Measurements from ENCODE around the gene KLHL36.

KLHL36 gene

DNA sequence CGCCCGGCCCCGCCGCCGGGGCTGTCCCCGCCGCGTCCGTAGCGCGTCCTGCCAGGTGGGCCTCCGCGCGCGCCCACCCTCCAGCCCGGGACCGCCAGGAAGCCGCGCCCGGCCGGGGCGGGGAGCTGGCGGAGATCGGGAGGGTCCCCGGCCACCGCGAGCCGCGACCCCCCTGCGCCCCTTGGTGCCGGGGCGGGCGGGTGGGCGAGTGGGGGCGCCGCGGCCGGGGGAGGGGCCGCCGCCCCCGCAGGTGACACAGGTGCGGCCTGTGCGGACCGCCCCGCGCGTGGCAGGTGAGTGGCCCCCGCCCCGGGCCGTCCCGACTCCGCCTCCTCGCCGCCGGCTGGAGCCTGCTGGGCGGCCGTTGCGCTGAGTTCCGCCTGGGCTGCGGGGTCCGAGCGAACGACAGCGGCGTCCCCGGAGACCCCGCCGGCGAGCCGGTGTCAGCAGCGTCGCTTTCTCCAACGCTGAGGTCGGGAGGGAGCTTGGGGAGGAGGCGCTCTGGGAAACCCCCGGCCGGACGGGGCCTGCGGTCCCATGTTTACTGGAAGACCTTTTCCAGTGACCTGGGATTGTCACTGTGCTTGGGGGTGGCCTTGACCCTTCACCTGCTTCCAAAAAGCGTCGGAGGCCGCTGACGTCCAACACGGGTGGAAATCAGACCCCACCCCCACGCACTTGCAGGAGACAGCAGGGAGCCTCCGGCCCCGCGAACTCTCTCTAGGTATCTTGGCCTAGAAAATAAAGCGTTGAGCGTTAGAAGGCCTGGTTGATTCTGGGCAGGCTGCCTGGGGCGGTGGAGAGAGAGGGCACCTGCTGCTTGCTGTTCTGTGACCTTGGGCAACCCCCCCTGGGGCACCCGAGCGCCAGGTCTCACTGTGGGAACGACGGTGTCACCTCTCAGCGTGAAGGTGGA is 542 bp downstream of the KLHL36 start:
- no peak for DNase-seq

DNA sequence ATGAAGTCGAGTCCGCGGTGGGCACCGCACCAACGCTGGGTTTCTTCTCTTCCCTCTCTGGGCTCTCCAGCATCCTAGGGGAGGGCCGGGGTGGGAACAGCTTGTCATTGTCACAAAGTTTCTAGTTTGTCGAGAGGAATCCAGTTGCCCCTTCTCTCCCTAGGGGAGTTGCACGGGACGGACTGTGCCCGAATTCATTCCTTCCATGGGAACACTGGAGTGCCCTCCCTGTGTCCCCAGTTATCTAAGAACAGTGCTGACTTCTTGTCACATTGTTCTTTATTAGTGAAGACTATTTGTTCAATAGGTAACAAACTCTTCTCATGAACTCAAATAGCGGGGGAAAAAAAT is 1.2 kb downstream of the KLHL36 start:
- no peak for DNase-seq

DNA sequence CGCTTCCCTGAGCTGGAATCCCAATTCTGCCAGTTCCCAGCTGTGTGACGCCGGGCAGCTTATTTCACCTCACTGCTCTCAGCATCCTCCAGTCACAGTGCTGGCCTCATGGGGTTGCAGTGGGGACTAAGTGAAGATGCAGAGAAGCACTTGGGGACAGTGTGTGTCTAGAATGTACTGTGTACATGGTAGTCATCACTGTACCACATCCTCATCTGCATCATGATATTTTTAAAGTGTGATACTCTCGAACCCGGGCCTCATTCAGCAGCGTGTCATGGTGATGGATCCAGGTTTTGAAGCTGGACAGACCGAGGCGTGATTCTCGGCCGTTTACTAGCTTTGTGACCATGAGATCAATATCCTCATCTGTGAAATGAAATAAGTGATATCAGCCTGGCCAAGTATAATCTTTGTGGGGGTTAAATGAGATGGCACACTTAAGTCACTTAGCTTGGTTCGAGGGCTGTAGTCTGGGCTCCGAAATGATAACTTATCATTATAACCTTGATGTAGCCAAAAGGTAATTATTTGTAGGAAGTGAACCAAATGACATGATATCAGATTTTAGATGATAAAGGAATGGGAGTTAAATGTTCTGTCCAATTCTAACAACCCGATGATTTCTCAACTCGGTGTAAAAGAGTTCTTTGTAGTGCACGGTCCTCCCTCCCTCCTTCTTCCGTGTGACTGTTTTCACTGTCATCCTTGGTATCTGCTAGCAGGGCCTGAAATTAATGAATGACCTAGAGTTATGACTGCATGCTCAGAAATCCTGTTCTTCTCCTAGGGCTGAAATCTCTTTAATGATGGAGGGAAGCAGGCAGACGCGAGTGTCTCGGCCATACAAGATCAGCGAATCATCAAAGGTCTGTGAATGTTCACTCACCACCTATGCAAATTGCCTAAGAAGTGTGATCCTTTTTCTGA is 2.0 kb downstream of the KLHL36 start:
- DNase-seq: no peak

DNA sequence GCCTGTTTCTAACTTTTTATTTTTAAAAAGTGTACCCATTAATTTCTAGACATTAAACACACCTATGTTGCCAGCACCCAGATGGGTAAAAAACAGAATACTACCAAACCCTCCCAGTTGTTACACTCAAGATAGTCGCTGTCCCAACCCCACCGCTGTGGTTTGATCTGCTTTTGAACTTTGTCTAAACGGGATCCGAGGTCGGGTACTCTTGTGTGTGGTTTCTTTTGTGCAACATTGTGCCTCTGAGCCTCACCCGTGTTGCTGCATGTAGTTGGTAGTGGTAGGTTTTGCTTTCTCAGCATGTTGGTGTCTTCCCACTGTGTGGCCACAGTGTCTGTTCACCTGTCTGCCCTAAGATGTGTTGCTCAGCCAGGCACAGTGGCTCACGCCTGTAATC is 4.3 kb downstream of the KLHL36 start:
- DNase-seq: no peak

DNA sequence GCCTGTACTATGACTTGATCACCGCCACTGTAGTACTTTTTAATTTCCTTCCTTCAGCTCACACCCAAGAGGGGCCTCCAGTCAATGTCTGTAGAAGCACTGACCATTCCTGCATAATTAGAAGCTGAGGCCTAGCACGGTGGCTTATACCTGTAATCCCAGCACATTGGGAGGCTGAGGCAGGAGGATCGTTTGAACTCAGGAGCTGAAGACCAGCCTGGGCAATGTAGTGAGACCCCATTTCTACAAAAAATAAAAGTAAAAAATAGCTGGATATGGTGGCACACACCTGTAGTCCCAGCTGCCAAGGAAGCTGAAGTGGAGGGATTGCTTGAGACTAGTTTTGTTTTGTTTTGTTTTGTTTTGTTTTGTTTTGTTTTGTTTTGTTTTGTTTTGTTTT is 5.9 kb downstream of the KLHL36 start:
- DNase-seq: no peak

DNA sequence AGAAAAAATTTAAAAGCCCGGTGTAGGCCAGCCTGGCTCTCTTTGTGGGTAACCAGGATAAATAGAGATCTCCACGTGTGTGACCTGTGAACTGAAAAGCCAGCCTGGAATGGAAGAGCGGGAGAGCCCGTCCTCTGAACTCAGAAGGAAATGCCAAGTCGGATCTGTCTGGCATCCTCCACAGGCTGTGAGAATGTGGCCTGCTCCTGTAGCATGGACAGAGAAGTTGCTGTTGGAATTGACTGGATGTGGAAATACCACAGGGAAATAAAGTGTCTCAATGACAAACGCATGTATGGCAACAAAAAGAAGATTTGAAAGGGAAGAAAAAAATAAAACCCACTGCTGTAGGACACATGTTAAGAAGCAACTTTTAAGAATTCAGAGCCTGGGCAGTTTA is 6.7 kb downstream of the KLHL36 start:
- DNase-seq: no peak

DNA sequence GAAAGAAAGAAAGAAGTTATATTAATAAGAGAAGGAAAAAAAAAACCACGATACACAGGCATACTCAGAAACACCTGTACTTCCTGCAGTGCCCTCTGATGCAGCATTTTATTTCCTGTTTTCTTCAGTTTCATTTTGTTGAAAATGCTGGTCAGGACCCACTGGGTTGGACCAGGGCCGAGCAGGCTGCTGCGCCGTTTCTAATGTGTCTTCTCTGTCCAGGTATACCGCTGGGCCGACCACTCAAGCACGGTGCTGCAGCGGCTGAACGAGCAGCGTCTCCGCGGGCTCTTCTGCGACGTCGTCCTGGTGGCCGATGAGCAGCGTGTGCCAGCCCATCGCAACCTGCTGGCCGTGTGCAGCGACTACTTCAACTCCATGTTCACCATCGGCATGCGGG is 8.3 kb downstream of the KLHL36 start:
- DNase-seq: no peak

DNA sequence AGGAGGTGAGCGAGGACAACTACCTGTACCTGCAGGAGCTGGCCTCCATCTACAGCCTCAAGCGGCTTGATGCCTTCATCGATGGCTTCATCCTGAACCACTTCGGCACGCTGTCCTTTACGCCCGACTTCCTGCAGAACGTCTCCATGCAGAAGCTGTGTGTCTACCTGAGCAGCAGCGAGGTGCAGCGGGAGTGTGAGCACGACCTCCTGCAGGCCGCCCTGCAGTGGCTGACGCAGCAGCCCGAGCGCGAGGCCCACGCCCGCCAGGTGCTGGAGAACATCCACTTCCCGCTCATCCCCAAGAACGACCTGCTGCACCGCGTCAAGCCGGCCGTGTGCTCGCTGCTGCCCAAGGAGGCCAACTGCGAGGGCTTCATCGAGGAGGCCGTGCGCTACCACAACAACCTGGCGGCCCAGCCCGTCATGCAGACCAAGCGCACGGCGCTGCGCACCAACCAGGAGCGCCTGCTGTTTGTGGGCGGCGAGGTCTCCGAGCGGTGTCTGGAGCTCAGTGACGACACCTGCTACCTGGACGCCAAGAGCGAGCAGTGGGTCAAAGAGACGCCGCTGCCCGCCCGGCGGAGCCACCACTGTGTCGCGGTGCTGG is 9.0 kb downstream of the KLHL36 start:
- DNase-seq: no peak

DNA sequence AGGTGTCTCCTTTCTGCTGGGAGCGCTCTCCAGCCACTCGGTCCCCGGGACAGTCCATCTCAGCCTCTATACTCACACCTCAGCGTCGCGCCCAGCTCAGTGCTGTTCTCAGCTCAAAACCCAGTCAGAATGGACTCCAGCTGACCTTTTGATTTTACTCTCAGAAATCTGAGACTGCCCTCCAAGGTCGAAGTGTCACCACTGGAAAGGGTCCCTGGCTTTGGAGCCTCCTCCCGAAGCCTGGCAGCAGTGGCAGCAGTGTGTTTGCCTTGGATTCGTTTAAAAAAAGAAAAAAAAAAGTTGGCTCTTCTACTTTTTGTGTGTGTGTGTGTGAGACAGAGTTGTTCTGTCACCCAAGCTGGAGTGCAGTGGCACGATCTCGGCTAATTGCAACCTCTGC is 10.4 kb downstream of the KLHL36 start:
- DNase-seq: no peak

DNA sequence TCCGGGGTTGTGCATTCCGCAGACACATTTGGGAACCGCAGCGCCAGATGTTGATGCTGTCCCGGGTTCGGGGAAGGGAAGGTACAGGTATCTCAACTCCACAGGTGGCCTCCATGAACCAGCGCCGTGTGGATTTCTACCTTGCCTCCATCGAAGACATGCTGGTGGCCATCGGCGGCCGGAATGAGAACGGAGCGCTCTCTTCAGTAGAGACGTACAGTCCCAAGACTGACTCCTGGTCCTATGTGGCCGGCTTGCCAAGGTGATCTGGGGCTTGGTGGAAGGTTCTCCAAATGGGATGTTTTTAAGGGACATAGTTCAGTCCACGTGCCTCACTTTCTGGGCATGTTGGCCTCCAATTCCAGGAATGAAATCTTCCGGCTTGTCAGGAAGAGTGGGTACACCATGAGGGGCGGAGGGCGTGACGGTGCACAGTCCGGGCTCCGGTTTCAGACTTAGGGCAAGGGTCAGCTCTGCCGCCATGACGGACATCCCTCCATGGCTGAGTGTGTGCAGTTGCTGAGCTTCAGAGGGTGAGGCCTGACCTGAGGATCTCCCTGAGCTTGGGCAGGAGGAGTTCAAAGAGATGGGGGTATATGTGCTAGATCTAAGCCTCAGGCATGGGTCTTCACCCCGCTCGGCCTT is 11.5 kb downstream of the KLHL36 start:
- no peak for DNase-seq

DNA sequence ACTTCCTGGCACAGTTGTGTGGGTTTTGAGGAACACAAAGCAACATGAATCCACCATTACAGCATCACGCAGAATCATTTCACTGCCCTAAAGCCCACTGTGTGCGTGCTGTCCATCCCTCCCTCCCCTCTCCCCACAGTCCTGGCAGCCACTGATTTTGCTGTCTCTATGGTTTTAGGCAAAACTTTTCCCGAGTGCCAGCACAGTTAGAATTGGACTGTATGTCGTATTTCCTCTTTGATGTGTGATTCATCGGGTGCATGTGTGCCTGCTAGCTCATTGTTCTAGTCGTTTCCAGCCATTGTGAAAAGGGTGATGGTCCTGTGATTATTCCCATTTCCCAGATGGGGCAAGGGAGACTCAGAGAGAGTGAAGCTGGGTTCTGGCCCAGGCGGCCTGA is 12.7 kb downstream of the KLHL36 start:
- DNase-seq: no peak

DNA sequence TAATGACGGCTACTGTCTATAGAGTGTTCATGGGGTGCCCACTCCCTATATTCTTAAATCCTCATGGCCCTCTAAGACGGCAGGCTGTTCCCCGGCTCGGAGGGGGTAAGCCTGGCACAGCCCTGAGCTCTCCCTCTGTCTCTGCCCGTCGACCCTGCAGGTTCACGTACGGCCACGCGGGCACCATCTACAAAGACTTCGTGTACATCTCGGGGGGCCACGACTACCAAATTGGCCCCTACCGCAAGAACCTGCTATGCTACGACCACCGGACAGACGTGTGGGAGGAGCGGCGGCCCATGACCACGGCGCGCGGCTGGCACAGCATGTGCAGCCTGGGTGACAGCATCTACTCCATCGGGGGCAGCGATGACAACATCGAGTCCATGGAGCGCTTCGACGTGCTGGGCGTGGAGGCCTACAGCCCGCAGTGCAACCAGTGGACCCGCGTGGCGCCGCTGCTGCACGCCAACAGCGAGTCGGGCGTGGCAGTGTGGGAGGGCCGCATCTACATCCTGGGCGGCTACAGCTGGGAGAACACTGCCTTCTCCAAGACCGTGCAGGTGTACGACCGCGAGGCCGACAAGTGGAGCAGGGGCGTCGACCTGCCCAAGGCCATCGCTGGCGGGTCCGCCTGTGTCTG is 13.2 kb downstream of the KLHL36 start:
- DNase-seq: no peak

DNA sequence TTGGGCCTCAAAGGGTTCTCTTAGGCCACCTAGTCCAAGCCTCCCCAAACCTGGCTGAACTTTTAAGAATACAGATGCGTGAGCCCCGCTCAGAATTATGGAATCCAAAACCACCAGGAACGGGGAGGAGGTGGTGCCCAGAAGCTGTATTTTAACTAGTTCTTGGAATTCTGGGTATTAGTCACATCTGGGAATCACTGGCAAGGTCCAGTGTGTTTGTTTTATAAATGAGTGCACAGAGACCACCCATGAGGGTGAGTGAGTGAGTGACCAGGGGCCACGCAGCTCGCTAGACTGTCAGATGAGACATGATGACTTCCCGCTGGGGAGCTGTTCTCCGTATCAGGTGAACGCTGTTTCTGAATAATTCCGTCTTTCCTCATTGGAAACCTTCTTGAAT is 14.2 kb downstream of the KLHL36 start:
- no peak for DNase-seq

DNA sequence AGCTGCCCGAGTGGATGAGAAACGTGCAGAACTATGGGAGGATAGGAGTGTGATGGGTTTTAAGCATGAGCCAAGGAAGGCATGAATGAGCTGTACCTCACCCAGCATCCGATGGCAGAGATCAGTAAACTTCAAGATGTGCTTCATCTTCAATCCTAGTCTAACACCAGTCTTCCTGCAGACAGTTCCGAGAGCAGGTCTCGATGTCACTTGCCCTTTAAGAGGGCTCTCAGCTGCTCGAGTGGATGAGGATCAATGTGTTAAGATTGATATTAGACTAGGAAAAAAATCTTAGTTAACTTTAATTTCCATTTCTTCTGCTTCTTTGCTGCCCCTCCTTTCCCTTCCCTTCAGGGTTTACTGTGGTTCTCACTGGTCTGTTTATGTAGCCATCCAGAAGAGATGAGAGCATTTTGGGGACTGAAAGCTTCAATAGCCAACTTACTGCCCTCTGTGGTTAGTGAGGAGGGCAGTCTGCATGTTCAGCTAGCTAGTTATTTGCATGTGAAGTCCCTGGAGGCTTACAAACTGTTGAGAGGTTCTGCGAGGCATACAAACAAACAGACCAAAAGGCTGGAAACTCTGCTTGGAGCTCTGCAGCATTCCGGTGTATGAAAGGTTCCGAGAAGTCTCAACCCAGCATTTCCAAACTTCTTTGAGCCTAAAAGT is 15.3 kb downstream of the KLHL36 start:
- no peak for DNase-seq

DNA sequence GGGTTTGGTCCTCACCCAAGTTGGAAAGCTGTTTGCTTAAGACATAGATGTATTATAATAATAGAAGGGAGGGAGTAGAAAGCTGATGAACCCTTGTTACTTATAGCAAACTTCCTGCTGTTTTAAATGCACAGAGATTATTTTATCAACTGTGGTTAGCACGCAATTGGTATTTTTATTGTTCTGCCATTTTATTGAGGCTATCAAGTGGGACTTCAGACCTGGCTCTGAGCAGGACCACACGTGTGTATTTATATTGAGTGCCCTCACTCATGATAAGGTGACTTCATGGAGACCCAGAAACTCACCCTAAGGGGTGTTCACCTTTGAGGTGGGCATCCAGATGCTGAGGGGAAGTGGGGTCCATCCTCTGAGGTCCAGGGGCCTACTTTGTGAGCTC is 17.0 kb downstream of the KLHL36 start:
- DNase-seq: no peak

DNA sequence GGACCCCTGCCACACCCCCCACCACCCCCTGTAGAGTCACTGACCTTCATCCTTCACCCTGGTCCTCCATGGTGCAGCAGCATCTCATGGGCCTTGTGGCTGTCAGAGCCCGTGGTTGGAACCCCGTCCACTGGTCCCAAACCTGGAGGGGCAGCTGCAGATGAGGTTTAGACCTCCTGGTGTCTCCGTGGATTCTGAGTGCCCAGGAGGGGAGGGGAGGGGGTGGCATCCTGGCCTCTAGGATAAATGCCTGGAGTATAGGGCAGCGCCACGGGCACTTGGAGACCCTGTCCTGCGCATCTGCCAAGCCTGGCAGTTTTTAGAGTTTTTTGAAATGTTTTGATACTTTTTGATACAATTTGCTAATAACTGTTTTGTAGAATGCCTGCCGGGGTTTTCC is 17.5 kb downstream of the KLHL36 start:
- DNase-seq: no peak

DNA sequence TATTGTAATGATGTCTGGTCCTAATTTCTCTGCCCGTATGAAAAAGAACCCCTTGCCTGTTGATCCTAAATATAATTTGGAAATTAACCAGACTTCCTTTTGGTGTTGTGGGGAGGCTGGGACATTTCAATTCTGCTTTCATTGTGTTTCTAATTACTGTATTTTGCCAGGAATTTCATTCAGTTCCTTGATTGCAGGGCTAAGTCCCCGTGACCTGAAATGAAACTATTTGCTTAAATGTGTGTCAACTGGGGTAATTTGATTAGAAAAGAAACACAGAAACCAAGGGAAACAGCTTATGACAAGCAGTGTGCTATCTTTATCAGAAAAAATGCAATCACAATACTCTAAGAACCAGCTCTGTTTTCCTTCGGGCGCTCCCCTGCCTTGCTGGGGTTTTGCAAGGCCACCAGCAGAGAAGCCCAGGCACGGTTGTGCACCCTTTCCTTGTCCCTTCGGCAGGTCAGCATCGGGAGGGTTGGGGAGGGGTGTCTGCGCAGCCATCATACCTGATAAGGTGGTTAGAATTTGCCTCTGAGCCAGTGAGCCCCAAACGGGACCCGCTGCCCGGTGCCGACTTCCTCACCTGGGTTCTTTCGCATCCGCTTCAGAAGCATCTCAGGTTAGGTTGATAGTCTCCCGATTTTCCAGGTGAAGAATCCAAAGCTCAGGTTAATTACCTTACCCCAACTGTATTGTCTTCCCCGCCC is 19.4 kb downstream of the KLHL36 start:
- no peak for DNase-seq

DNA sequence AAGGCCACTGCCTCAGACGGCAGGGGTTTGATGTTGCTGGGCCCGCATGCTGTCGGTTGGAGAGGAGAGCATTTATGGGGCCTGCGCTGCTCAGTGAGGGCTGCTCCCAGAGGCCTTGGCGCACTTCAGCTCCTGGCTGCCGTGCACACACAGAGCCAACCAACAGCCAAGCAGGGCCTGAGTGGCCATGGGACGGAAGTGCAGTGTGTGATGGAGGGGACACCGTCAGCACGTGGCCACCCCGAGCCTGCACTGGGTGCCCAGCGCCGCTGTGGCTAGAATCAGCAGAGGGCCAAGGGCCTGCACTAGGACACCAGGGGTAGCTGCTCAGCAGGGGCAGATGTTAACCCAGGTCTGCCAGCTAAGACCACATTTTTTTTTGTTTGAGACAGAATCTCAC is 21.8 kb downstream of the KLHL36 start:
- DNase-seq: no peak

DNA sequence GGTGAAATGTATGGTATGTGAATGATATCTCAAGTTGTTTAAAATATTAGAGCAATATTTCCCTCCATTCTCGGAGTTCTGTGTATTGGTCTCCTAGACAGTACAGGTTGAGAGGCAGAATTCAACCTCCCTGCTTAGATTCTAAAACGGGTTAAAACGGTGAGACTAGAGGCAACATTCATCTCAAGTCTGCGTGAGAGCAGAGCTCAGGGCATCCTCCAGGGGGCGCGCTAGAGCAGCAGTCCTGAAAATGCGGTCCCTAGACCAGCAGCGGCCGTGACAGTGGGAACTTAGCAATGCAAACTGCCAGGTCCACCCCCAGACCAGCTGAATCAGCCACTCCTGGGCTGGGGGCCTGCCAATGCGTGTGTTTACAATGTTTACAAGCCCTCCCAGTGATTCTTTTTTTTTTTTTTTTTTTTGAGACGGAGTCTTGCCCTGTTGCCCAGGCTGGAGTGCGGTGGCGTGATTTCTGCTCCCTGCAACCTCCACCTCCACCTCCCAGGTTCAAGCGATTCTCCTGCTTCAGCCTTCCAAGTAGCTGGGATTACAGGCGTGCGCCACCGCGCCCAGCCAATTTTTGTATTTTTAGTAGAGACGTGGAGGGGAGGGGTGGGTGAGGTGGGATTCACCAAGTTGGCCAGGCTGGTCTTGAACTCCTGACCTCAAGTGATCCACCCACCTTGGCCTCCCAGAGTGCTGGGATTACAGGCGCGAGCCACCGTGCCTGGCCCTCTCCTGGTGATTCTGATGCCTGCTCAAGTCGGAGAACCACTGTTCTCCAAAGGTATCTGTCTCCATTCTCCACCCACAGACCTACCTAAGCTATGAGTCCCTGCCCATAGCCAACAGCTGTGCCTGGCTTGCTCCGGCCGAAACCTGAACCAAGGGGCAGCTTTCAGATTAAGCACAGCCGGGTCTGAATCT is 24.2 kb downstream of the KLHL36 start:
- DNase-seq: peak; percentile 75

DNA sequence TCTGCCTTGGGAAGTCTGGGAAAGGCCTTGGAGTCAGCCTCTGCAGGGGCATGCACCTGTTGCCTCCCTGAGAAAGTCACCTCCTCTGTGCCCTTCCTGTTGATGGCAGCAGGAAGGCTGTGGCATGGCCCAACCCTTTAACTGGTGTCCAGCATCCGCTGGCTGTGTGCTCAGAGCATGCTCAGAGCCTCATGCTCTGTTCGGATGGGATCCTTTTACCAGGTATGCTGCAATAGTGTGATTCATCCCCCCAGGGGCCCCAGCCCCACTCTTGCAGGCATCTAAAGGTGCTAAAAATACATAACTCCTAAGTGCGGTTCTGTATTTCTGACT is 24.9 kb downstream of the KLHL36 start:
- no peak for DNase-seq
